ENCODE results near the gene PACRG. TPM values are rescaled to one million over a fixed set of nuclear protein-coding genes. Genes with fewer than 3 reads are reported as not detected.

Gene PACRG
- total and polyA plus RNA-seq, 2 of the 4 experiments (the other 2 are of a cell fraction), result not detected

DNA sequence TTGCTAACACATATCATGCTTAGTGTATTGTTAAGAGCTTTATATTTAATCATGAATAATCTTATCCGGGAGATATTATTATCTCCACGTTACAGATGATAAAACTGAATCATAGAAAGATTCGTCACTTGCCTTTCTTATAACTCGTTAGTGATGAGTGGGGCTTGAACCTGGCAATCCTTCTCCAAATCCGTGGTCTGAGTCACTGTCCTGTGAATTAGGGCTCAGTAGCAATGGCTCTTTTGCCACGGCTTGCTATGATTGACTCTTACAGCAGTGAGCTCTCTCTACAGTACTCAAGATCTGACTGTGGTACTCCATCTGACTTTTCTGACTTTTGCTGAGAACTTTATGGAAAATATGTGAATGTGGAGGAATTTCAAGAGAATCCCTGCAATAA, 246.9 kb downstream of the PACRG start:
- ATAC-seq (ENCODE audit: low read depth), result no peak
- Histone ChIP-seq H2AFZ (replicated peaks; ENCODE audit: low read length, poor library complexity) (no peak overlapping the region), H3K79me1 (ENCODE audit: low read depth in 1 of 2, low read length in 2 of 2) (no peaks in the 10 kb centered on the region), H4K5ac (ENCODE audit: low read depth, low read length) (no peak overlapping the region), H3K4me2 (ENCODE audit: low read depth, low read length) (no peak overlapping the region), H2BK15ac (ENCODE audit: low read depth, low read length) (no peak overlapping the region), H2BK120ac (ENCODE audit: low read depth, low read length) (no peak overlapping the region), H3K4me3 (ENCODE audit: insufficient read depth, low read depth, low read length) (no peak overlapping the region), H3K18ac (ENCODE audit: low read depth, low read length) (no peak overlapping the region), H3K56ac (ENCODE audit: extremely low read depth, insufficient read depth, low read length) (no peak overlapping the region), H4K20me1 (ENCODE audit: insufficient read depth, low read length) (no peaks in the 10 kb centered on the region), H2BK5ac (ENCODE audit: low read depth, low read length, poor library complexity, severe bottlenecking) (no peak overlapping the region), H3K4ac (ENCODE audit: low read depth, low read length) (no peak overlapping the region), H3K4me1 (ENCODE audit: control insufficient read depth, insufficient read depth, low read length) (no peaks in the 10 kb centered on the region), H3K9me1 (ENCODE audit: insufficient read depth, low read length) (no peaks in the 10 kb centered on the region), H2AK9ac (replicated peaks; ENCODE audit: low read depth, low read length, poor library complexity) (no peak overlapping the region), H2AK5ac (ENCODE audit: low read depth, low read length) (no peak overlapping the region), H3K14ac (replicated peaks; ENCODE audit: low read depth, low read length) (no peak overlapping the region), H3K27me3 (ENCODE audit: control insufficient read depth, insufficient read depth, low read length) (no peaks in the 10 kb centered on the region), H4K8ac (ENCODE audit: low read depth in 2 of 2, low read length in 2 of 2) (no peak overlapping the region), H3K9ac (ENCODE audit: low read depth, low read length) (no peak overlapping the region), H3K36me3 (ENCODE audit: control insufficient read depth, insufficient read depth, low read length) (no peaks in the 10 kb centered on the region), H3K9me3 (ENCODE audit: control insufficient read depth, insufficient read depth, low read length) (peaks cover 2% of the 10 kb centered on the region; the same call in 1 of the 2 replicates), H2BK20ac (ENCODE audit: low read depth, low read length) (no peak overlapping the region), H3K23ac (ENCODE audit: low read depth, low read length) (no peak overlapping the region), H3K27ac (ENCODE audit: insufficient read depth, low read length) (no peak overlapping the region), H4K91ac (ENCODE audit: insufficient read depth, low read depth, low read length) (no peak overlapping the region)
- intact Hi-C loops (cut with micrococcal nuclease), result no loop called here
- in situ Hi-C loops (cut with MboI; ENCODE audit: low sequenced_read_pairs), result no loop called here
- no peak for TF ChIP-seq RCOR1 (IDR thresholded peaks at IDR 0.05; ENCODE audit: insufficient replicate concordance, low read length)
- POLR2A ChIA-PET (ENCODE audit: unreplicated experiment), result no interaction called here
- WGBS, 2 experiments (ENCODE audit: extremely low coverage in 2 of 2, insufficient read length in 1 of 2), result 50% methylated on average over 1 of the region's 6 CpGs; no CpG with 5 or more reads in 1 of the 2 experiments
- no TSS peak for BruUV-seq (replicated peaks)
- no peak for DNase-seq
- CTCF ChIA-PET, result interaction anchor here (0.6 to 1.6 kb wide), 2 partner anchors 10 to 75 kb away, joined by 4 to 5 read pairs; no protein-coding TSS in a partner anchor
- dilution Hi-C loops (cut with HindIII; ENCODE audit: low sequenced_read_pairs, unreplicated experiment), result no loop called here
